Stimulated activated CD4-positive, alpha-beta T cell treated with anti-CD3 and anti-CD28 coated beads, Interleukin-15, amount 100 ng/mL, for 48 hours (primary cell): Measurements from ENCODE around the gene TMEM232.

Experiments used
- DNase-seq, 2 donors: peaks; one replicate each; pipeline ENCODE4 v3.0.0-alpha.2; 2020; ENCODE audit warnings: low read depth in 2 of 2

TMEM232 gene

GRCh38 chr5:110402562-110402961 is 323.9 kb downstream of the TMEM232 start:
- no peak for DNase-seq

- no peak for DNase-seq
Measured at GRCh38 chr5:110401881-110402280, 324.6 kb downstream of the TMEM232 start.

GRCh38 chr5:110398951-110399350 is 327.5 kb downstream of the TMEM232 start:
- DNase-seq, result no peak

- no peak for DNase-seq
Measured at GRCh38 chr5:110397281-110397680, 329.2 kb downstream of the TMEM232 start.

- DNase-seq, result no peak
Measured at GRCh38 chr5:110386782-110387181, 339.7 kb downstream of the TMEM232 start.

- DNase-seq, result no peak
Measured at GRCh38 chr5:110383231-110383630, 343.2 kb downstream of the TMEM232 start.

- DNase-seq, result no peak
Measured at GRCh38 chr5:110377943-110378342, 348.5 kb downstream of the TMEM232 start.

- no peak for DNase-seq
Measured at GRCh38 chr5:110377361-110377760, 349.1 kb downstream of the TMEM232 start.

- no peak for DNase-seq
Measured at GRCh38 chr5:110376281-110376951, 350.1 kb downstream of the TMEM232 start.

- no peak for DNase-seq
Measured at GRCh38 chr5:110371725-110372041, 354.8 kb downstream of the TMEM232 start.

- DNase-seq, result no peak
Measured at GRCh38 chr5:110371011-110371724, 355.3 kb downstream of the TMEM232 start.
